Gastroesophageal sphincter (tissue), 3 donors: ENCODE results near the gene SMG6.

Experiments
- CTCF ChIP-seq, 4 experiments: fragments of 200-600 bp in 2 of 4; fragments of 450-650 bp in 2 of 4; sonication (generic) in 1 of 4; IDR thresholded peaks; one replicate each; pipeline ENCODE4 v1.5.1; 2017 to 2019; ENCODE audit warnings: antibody characterized with exemption in 4 of 4, mild to moderate bottlenecking in 2 of 4, moderate library complexity in 2 of 4
- POLR2A ChIP-seq, 2 donors: fragments of 450-650 bp; IDR thresholded peaks; one replicate each; pipeline ENCODE4 v1.6.1; 2017; ENCODE audit warnings: antibody characterized with exemption in 2 of 2, mild to moderate bottlenecking in 2 of 2, moderate library complexity in 1 of 2

GRCh38 chr17:2092253-2092652 is 211.3 kb downstream of the SMG6 start:
- no peak for TF ChIP-seq POLR2A (IDR thresholded peaks at IDR 0.05)
- TF ChIP-seq CTCF (IDR thresholded peaks at IDR 0.05): no peak
